HepG2 (cell line): Measurements from ENCODE around the gene CCDC170. TPM values are rescaled to one million over a fixed set of nuclear protein-coding genes. Genes with fewer than 3 reads are reported as not detected.

ENCODE experiments used
- ASH2L ChIP-seq: fragments of 300-600, 200-600 bp; sonication (generic); IDR thresholded peaks from 2 replicates; pipeline ENCODE4 v1.7.0; 2017; ENCODE audit warnings: low read depth, mild to moderate bottlenecking, moderate library complexity, mixed read lengths, low read length; ENCODE audit not compliant: insufficient read length
- HNRNPH1 ChIP-seq: fragments of 200-400 bp; formaldehyde crosslinking; optimal IDR thresholded peaks from 2 replicates; pipeline ENCODE3; 2017; ENCODE audit warnings: mild to moderate bottlenecking, low read depth, low read length
- KDM1A ChIP-seq: IDR thresholded peaks from 2 replicates; pipeline ENCODE4 v1.6.1; 2016; ENCODE audit warnings: missing compliant biosample characterization
- MED1 ChIP-seq: sonication (generic); formaldehyde crosslinking; IDR thresholded peaks from 2 replicates; pipeline ENCODE4 v1.4.0; 2020; ENCODE audit warnings: missing genetic modification reagents
- MEF2D ChIP-seq: sonication (generic); formaldehyde crosslinking; IDR thresholded peaks from 2 replicates; pipeline ENCODE4 v1.5.1; 2020; ENCODE audit warnings: mild to moderate bottlenecking, missing genetic modification reagents
- MEIS1 ChIP-seq: sonication (generic); formaldehyde crosslinking; IDR thresholded peaks from 2 replicates; pipeline ENCODE4 v1.9.0; 2021; ENCODE audit warnings: mild to moderate bottlenecking, missing genetic modification reagents, moderate library complexity, borderline replicate concordance
- MIER3 ChIP-seq: IDR thresholded peaks from 2 replicates; pipeline ENCODE4 v1.6.1; 2016; ENCODE audit warnings: missing compliant biosample characterization, borderline replicate concordance
- MTF2 ChIP-seq: sonication (generic); formaldehyde crosslinking; IDR thresholded peaks from 2 replicates; pipeline ENCODE4 v1.5.0; 2020; ENCODE audit warnings: missing genetic modification reagents, borderline replicate concordance
- NFKBIZ ChIP-seq: IDR thresholded peaks from 2 replicates; pipeline ENCODE4 v1.6.1; 2018; ENCODE audit warnings: missing genetic modification reagents, missing compliant biosample characterization
- SALL1 ChIP-seq: sonication (generic); formaldehyde crosslinking; IDR thresholded peaks from 2 replicates; pipeline ENCODE4 v1.8.0; 2022; ENCODE audit warnings: mild to moderate bottlenecking, missing genetic modification reagents
- U2AF1 ChIP-seq: fragments of 200-400 bp; formaldehyde crosslinking; optimal IDR thresholded peaks from 2 replicates; pipeline ENCODE3; 2017; ENCODE audit warnings: mild to moderate bottlenecking, low read depth, low read length
- ZBTB1 ChIP-seq: sonication (generic); formaldehyde crosslinking; IDR thresholded peaks from 2 replicates; pipeline ENCODE4 v1.4.0; 2020; ENCODE audit warnings: missing genetic modification reagents, borderline replicate concordance
- ZMYM3 ChIP-seq: sonication (generic); formaldehyde crosslinking; IDR thresholded peaks from 2 replicates; pipeline ENCODE4 v1.5.1; 2020; ENCODE audit warnings: mild to moderate bottlenecking, missing genetic modification reagents
- ZNF549 ChIP-seq: sonication (generic); formaldehyde crosslinking; IDR thresholded peaks from 2 replicates; pipeline ENCODE4 v1.5.0; 2020; ENCODE audit warnings: missing genetic modification reagents
- ZNF629 ChIP-seq: sonication (generic); formaldehyde crosslinking; conservative IDR thresholded peaks from 2 replicates; pipeline ENCODE4 v1.5.0; 2020; ENCODE audit warnings: missing genetic modification reagents
- ZNF772 ChIP-seq: sonication (generic); formaldehyde crosslinking; IDR thresholded peaks from 2 replicates; pipeline ENCODE4 v1.5.0; 2020; ENCODE audit warnings: mild to moderate bottlenecking, missing genetic modification reagents
- polyA plus RNA-seq, 8 experiments: library from polyadenylated mRNA; depleted of rRNA in 3 of 8; stranded (reverse) in 7 of 8; unstranded in 1 of 8; fragments of >200 nt; fragmentation: Illumina TruSeq in 4 of 8; extraction: Trizol in 4 of 8; gene quantifications; 2 replicates each; pipeline versions ENCODE4 v1.2.1 to v1.2.3, GENCODE V29; 2011 to 2016; ENCODE audit warnings: low read depth in 4 of 8, missing spikeins in 1 of 8, mixed read lengths in 1 of 8; ENCODE audit not compliant: insufficient read depth in 1 of 8
- total RNA-seq, 5 experiments: library from RNA; depleted of rRNA; stranded (reverse); fragments of >200 nt; fragmentation: Illumina TruSeq; extraction: Trizol; gene quantifications; 2 replicates each; pipeline ENCODE4 v1.2.3, GENCODE V29; 2016; ENCODE audit warnings: low read depth in 1 of 5
- TF ChIP-seq, protein P1 (sequence below): sonication (generic); formaldehyde crosslinking; IDR thresholded peaks from 2 replicates; pipeline ENCODE4 v1.8.0; 2022; ENCODE audit warnings: missing genetic modification reagents, mild to moderate bottlenecking, moderate library complexity, borderline replicate concordance
- TF ChIP-seq, protein P2 (sequence below): IDR thresholded peaks from 2 replicates; pipeline ENCODE4 v1.6.1; 2018; ENCODE audit warnings: missing genetic modification reagents, mild to moderate bottlenecking, missing compliant biosample characterization
- TF ChIP-seq, protein P3 (sequence below): IDR thresholded peaks from 2 replicates; pipeline ENCODE4 v1.6.1; 2016; ENCODE audit warnings: missing biosample characterization, missing genetic modification reagents, low read depth
- TF ChIP-seq, protein P4 (sequence below): sonication (generic); formaldehyde crosslinking; IDR thresholded peaks from 2 replicates; pipeline ENCODE4 v1.4.0; 2020; ENCODE audit warnings: missing genetic modification reagents, mild to moderate bottlenecking, borderline replicate concordance
- TF ChIP-seq, protein P5 (sequence below): sonication (generic); formaldehyde crosslinking; IDR thresholded peaks from 2 replicates; pipeline ENCODE4 v1.5.0; 2020; ENCODE audit warnings: mild to moderate bottlenecking, missing genetic modification reagents, borderline replicate concordance

The CCDC170 gene
- total and polyA plus RNA-seq, 2 of the 13 experiments (the other 11 are each of a cell fraction or from before 2014, with no cell fraction given), result 0.90 to 5.1 TPM

DNA sequence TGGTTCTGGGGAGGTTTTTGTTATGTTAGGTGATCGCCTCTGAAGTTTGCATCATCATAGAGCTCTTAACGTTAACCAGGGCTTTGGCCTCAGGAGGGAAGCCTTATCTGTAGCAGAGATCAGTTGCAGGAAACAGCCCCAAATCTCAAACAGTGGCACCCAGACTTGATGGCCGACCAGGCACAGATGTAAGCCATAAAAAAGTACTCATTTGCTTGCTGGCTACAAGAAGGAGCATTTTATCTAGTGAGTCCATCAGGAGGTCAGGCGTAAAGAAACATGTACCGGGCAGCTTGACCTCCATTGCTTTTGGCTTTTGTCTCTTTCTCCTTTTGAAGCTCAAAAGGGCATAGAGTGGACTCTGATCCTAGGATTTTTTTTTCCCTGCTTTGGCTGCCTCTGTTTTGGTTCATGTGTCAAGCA lies 122.3 kb downstream of the CCDC170 start (continued):
- TF ChIP-seq ASH2L (peak; percentile 41), MED1 (CRISPR knock-in tag) (no peak), U2AF1 (no peak), ZBTB1 (CRISPR knock-in tag) (no peak), NFKBIZ (CRISPR knock-in tag) (no peak), ZMYM3 (no peak), MEF2D (CRISPR knock-in tag) (no peak), ZNF629 (CRISPR knock-in tag) (no peak), HNRNPH1 (no peak), MEIS1 (CRISPR knock-in tag) (no peak; the same call in 1 of the 2 replicates), SALL1 (CRISPR knock-in tag) (peak; percentile 28; the same call in 1 of the 2 replicates), MIER3 (CRISPR knock-in tag) (no peak), ZNF549 (CRISPR knock-in tag) (0 out of 2 replicates have a peak, but pooled peaks have one; percentile 54), KDM1A (CRISPR knock-in tag) (no peak), MTF2 (CRISPR knock-in tag) (no peak), ZNF772 (CRISPR knock-in tag) (0 out of 2 replicates have a peak, but pooled peaks have one; percentile 33)
- TF ChIP-seq, protein P1, sequence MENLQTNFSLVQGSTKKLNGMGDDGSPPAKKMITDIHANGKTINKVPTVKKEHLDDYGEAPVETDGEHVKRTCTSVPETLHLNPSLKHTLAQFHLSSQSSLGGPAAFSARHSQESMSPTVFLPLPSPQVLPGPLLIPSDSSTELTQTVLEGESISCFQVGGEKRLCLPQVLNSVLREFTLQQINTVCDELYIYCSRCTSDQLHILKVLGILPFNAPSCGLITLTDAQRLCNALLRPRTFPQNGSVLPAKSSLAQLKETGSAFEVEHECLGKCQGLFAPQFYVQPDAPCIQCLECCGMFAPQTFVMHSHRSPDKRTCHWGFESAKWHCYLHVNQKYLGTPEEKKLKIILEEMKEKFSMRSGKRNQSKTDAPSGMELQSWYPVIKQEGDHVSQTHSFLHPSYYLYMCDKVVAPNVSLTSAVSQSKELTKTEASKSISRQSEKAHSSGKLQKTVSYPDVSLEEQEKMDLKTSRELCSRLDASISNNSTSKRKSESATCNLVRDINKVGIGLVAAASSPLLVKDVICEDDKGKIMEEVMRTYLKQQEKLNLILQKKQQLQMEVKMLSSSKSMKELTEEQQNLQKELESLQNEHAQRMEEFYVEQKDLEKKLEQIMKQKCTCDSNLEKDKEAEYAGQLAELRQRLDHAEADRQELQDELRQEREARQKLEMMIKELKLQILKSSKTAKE, result no peak
- TF ChIP-seq, protein P2, sequence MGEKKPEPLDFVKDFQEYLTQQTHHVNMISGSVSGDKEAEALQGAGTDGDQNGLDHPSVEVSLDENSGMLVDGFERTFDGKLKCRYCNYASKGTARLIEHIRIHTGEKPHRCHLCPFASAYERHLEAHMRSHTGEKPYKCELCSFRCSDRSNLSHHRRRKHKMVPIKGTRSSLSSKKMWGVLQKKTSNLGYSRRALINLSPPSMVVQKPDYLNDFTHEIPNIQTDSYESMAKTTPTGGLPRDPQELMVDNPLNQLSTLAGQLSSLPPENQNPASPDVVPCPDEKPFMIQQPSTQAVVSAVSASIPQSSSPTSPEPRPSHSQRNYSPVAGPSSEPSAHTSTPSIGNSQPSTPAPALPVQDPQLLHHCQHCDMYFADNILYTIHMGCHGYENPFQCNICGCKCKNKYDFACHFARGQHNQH (CRISPR knock-in tag), result no peak
- TF ChIP-seq, protein P3, sequence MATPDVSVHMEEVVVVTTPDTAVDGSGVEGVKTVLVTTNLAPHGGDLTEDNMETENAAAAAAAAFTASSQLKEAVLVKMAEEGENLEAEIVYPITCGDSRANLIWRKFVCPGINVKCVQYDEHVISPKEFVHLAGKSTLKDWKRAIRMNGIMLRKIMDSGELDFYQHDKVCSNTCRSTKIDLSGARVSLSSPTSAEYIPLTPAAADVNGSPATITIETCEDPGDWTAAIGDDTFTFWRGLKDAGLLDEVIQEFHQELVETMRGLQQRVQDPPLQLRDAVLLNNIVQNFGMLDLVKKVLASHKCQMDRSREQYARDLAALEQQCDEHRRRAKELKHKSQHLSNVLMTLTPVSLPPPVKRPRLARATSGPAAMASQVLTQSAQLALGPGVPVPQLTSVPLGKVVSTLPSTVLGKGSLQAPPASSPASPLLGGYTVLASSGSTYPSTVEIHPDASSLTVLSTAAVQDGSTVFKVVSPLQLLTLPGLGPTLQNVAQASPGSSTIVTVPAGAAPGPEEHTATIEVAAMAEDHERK (CRISPR knock-in tag), result no peak
- TF ChIP-seq, protein P4, sequence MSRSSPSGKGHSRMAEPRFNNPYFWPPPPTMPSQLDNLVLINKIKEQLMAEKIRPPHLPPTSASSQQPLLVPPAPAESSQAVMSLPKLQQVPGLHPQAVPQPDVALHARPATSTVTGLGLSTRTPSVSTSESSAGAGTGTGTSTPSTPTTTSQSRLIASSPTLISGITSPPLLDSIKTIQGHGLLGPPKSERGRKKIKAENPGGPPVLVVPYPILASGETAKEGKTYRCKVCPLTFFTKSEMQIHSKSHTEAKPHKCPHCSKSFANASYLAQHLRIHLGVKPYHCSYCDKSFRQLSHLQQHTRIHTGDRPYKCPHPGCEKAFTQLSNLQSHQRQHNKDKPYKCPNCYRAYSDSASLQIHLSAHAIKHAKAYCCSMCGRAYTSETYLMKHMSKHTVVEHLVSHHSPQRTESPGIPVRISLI, result peak; percentile 95
- TF ChIP-seq, protein P5, sequence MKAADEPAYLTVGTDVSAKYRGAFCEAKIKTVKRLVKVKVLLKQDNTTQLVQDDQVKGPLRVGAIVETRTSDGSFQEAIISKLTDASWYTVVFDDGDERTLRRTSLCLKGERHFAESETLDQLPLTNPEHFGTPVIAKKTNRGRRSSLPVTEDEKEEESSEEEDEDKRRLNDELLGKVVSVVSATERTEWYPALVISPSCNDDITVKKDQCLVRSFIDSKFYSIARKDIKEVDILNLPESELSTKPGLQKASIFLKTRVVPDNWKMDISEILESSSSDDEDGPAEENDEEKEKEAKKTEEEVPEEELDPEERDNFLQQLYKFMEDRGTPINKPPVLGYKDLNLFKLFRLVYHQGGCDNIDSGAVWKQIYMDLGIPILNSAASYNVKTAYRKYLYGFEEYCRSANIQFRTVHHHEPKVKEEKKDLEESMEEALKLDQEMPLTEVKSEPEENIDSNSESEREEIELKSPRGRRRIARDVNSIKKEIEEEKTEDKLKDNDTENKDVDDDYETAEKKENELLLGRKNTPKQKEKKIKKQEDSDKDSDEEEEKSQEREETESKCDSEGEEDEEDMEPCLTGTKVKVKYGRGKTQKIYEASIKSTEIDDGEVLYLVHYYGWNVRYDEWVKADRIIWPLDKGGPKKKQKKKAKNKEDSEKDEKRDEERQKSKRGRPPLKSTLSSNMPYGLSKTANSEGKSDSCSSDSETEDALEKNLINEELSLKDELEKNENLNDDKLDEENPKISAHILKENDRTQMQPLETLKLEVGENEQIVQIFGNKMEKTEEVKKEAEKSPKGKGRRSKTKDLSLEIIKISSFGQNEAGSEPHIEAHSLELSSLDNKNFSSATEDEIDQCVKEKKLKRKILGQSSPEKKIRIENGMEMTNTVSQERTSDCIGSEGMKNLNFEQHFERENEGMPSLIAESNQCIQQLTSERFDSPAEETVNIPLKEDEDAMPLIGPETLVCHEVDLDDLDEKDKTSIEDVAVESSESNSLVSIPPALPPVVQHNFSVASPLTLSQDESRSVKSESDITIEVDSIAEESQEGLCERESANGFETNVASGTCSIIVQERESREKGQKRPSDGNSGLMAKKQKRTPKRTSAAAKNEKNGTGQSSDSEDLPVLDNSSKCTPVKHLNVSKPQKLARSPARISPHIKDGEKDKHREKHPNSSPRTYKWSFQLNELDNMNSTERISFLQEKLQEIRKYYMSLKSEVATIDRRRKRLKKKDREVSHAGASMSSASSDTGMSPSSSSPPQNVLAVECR (CRISPR knock-in tag), result peak; percentile 44; the same call in 1 of the 2 replicates
